Measurements from ENCODE around the gene STARD6.
A peak's percentile ranks its signal among the peaks of the same experiment; 100 is the strongest.

Gene STARD6

DNA sequence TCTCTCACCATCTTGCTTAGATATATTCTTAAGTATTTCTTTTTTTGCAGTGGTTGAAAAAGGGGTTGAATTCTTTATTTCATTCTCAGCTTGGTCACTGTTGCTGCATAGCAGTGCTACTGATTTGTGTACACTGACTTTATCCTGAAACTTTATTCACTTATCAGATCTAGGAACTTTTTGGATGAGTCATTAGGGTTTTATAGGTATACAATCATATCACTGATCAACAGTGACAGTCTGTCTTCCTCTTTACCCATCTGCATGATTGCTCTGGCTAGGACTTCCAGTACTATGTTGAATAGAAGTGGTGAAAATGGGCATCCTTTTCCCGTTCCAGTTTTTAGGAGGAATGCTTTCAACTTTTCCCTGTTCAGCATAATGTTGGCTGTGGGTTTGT lies 6.5 kb downstream of the STARD6 start:
- no peak overlapping the region for H3K27ac ChIP-seq
- no peak for DNase-seq (ENCODE audit: low spot score)
- ChIA-PET POLR2A (ENCODE audit: low non-redundant PET) (no interaction called here), CTCF (no interaction called here)
- TF ChIP-seq, protein P1, sequence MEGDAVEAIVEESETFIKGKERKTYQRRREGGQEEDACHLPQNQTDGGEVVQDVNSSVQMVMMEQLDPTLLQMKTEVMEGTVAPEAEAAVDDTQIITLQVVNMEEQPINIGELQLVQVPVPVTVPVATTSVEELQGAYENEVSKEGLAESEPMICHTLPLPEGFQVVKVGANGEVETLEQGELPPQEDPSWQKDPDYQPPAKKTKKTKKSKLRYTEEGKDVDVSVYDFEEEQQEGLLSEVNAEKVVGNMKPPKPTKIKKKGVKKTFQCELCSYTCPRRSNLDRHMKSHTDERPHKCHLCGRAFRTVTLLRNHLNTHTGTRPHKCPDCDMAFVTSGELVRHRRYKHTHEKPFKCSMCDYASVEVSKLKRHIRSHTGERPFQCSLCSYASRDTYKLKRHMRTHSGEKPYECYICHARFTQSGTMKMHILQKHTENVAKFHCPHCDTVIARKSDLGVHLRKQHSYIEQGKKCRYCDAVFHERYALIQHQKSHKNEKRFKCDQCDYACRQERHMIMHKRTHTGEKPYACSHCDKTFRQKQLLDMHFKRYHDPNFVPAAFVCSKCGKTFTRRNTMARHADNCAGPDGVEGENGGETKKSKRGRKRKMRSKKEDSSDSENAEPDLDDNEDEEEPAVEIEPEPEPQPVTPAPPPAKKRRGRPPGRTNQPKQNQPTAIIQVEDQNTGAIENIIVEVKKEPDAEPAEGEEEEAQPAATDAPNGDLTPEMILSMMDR (conservative IDR thresholded peaks at IDR 0.05; ENCODE audit: low read depth): no peak

DNA sequence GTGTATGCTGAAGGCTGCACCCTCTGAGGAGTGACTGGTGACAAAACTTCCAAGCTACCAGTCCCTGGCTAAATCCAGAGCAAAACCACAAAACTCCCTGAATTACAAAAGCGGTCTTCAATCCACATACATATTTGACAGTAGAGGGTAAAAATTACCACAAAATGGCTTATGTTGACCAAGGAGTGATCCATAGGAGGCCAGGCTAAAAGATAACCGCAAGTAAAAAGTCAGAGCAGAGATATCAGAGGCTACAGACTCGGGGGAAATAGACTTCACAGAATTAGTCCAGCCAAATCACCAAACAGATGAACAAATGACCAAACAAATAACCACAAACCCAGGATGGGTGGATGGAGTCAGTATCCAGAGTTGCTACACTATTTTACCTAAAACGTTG lies 19.4 kb downstream of the STARD6 start:
- ChIA-PET POLR2A (ENCODE audit: low non-redundant PET) (interaction anchor here (0.6 kb wide), 1 partner anchor 55 kb away, joined by 8 read pairs; no protein-coding TSS in a partner anchor), CTCF (no interaction called here)
- H3K27ac ChIP-seq: no peak overlapping the region
- TF ChIP-seq, protein P1 (conservative IDR thresholded peaks at IDR 0.05; ENCODE audit: low read depth): no peak
- DNase-seq (ENCODE audit: low spot score): no peak

DNA sequence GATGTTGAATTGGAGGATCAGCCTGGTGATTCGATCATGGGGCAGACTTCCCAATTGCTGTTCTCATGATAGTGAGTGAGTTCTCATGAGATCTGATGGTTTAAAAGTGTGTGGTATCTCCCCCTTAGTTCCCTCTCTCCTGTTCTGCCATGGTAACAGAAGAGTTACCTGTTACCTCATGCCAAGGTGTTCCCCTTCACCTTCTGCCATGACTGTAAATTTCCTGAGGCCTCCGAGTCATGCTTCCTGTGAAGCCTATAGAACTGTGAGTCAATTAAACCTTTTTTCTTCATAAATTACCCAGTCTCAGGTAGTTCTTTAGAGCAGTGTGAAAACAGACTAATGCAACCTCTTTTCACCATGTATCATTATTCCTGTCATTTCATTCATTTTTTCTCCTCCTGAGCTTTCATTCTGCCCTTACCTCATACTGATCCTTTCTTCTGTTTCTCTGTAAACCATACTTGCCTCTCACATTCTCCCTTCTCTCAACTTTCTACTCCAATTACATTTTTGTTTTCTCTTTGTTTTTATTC lies 22.0 kb downstream of the STARD6 start:
- no peak overlapping the region for H3K27ac ChIP-seq
- TF ChIP-seq, protein P1 (conservative IDR thresholded peaks at IDR 0.05; ENCODE audit: low read depth): no peak
- POLR2A ChIA-PET (ENCODE audit: low non-redundant PET): no interaction called here
- CTCF ChIA-PET: no interaction called here
- no peak for DNase-seq (ENCODE audit: low spot score)

DNA sequence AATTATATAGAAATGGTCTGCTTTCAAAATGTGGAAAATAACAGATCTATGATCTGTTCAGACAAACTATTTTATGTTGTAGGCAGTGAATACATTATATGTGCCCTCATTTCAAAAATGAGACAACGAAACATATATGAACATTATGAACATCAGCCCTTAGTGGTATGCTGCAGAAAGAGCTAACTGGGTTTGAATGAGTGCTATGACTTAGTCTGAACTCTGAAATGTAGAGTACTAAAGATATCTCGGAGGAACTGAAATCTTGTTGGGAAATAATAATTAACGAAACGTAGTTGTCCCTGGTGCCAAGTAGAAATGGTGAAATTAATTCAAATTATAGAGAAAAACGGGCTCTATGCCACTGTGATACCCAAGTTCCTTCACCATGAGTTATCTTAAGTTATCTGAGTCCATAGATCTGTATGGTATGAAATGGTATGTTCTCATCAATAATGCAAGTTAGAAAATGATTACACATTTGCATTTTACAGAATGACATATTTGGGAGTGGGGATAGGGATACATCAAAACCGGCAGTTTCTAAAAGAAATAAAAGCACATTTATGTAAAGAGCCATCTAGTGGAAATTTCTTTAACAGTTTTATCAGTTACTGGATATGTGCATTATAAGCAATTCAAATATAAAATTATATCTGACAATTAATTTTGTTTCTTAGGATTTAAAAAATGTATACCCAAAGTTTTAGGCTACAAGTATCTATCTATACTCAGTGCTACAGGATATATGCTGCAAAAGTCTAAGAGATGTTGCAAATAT lies 26.7 kb downstream of the STARD6 start:
- no peak for DNase-seq (ENCODE audit: low spot score)
- ChIA-PET POLR2A (ENCODE audit: low non-redundant PET) (no interaction called here), CTCF (no interaction called here)
- H3K27ac ChIP-seq: no peak overlapping the region
- TF ChIP-seq, protein P1 (conservative IDR thresholded peaks at IDR 0.05; ENCODE audit: low read depth): peak; percentile 26; the same call in 1 of the 2 replicates

DNA sequence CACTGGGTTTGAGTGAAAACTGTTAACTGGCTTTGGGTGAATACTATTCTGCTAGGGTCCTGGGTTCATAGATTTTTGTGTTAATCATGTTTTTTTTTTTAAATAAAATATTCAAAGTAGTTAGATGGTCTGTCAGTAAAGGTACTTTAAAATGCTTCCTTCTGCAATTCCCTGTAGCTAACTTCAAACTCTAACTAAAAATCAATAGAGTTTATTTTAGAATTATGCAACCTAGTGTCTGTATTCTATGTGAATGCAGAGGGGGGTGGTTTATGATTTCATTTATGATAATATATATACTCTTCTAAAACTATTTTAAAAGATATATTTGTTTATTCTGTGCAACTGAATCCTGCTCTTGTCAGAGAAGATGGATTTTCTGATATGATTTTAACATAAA lies 27.9 kb downstream of the STARD6 start:
- ChIA-PET POLR2A (ENCODE audit: low non-redundant PET) (no interaction called here), CTCF (interaction anchor here (0.6 kb wide), 1 partner anchor 214 kb away, joined by 3 read pairs; no protein-coding TSS in a partner anchor)
- H3K27ac ChIP-seq: no peak overlapping the region
- DNase-seq (ENCODE audit: low spot score): no peak
- TF ChIP-seq, protein P1 (conservative IDR thresholded peaks at IDR 0.05; ENCODE audit: low read depth): no peak

DNA sequence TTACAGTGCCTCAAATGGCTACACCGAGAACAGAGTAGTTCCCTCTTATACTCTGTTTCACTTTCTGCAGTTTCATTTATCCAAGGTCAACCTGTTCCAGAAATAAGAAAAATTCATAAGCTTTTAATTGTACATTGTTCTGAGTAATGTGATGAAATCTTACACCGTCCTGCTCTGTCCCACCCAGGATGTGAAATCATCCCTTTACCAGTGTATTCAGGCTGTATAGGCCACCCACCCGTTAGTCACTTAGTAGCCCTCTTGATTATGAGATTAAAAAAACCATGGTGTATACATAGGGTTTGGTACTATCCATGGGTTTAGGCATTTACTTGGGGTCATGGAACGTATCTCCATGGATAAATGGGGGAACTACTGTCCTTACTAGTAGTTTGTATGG lies 29.8 kb downstream of the STARD6 start:
- CTCF ChIA-PET: no interaction called here
- TF ChIP-seq, protein P1 (conservative IDR thresholded peaks at IDR 0.05; ENCODE audit: low read depth): no peak
- no peak for DNase-seq (ENCODE audit: low spot score)
- POLR2A ChIA-PET (ENCODE audit: low non-redundant PET): no interaction called here
- H3K27ac ChIP-seq: no peak overlapping the region

Measured in RWPE1 (cell line).